Cerebellar cortex (tissue), 1 donor: ENCODE measurements around the gene SRSF8.

Source experiments
- DNase-seq: peaks from one replicate; pipeline ENCODE4 v3.0.0-alpha.2; 2015; ENCODE audit warnings: low spot score

SRSF8 gene

DNA sequence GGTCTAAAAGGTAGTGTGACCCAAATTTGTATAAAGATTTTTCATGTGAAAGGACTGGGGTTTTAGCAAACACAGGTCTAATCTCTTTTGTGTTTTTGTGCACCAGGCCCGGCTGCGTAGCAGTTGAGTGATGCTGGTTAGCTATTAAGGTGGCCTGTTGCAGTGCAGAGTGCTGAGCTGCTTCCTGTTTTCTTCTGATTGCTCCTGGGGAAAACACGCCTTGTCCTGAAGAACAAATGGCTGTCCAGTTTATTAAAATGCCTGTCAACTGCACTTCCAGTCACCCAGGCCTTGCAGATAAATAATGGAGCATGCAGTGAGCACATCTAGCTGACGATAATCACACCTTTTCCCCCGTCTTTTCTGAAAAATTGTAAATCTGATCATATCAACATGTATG lies 1.8 kb downstream of the SRSF8 start:
- DNase-seq = peak; percentile 98

DNA sequence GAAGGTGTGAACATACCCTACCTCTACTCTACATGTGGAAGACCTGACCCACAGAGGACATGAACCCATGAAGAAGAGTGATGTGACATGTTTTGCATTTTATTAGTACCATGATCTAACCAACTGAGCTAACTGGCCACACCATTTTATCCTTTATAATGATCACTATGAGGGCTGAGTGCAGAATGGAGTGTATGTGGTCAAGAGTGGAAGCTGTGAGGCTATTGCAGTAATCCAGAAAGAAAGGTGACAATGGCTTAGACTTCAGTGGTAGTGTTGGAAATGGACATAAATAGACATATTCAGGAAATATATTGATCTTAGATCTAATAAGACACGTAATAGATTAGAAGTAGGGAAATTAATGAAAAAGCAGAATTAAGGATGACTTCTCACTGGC lies 3.8 kb downstream of the SRSF8 start:
- DNase-seq = no peak

DNA sequence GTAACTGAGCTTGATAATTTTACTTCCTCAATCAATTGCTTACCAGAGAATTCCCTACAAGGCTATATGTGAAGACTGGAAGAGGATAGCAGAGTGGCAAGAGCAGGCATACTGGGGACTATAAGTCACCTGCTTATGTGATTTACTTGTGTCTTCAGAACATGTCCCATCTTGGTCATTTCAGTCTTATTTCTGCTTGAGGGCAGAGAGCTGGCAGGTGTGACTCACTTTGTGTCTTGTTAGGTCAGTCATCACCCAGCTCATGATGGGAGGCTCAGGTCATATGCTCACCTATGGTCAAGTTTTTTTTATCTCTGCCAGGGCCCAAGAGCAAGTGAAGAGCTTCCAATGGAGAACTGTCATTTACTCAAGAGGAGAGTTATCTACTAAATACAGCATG lies 6.2 kb downstream of the SRSF8 start:
- no peak for DNase-seq

DNA sequence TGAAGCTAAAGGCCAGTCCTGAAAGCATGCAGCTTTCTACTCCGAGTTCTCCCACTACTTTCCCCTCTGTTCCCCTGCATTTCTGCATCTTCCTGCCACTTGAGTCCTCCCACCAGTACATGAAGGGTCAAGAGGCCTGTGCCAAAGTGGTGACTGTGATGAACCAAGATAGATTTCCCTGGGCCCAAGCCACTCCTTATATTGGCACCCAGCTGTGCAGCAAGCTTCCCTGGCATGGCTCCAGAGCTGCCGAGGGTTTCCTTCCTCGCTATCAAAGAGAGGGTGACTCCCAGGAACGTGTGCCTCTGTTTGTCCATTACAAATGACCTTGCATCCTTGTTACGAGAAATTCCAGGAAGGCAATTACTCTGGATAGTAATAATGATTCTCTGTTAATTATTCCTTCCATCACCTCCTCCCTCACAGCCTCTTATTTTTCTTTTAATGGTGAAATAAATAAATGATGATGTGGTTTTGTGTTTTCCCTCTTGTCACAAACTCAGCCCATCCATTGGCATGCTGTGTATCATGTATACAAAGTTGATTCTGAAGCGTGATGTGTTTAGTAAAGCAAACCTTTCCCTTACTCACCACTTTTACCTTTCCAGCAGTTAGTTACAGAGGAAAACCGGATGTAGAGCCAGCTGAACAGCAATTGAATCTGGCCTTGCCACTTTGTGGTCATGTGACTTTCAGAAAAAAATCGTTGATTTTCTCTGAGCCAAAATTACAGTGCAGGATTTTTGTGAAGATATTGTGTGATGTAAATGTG lies 8.3 kb downstream of the SRSF8 start:
- DNase-seq = no peak

DNA sequence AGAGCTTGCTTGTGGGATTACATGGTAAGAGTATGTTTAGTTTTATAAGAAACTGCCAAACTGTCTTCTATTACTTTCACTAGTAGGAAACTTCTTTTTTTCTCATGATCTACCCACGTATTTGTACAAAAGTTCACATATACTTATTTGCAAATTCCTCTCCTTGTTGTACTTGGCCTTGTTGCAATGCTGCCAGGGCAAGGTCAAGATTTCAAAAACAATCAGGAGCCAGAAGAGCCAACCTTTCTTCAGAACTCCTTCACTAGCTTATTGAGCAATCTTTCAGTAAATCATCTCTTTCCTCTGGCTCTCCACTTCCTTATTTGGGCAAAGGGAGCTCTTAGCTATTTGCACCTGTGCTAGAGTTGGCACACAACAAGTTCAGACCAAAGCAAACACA lies 9.7 kb downstream of the SRSF8 start:
- no peak for DNase-seq

DNA sequence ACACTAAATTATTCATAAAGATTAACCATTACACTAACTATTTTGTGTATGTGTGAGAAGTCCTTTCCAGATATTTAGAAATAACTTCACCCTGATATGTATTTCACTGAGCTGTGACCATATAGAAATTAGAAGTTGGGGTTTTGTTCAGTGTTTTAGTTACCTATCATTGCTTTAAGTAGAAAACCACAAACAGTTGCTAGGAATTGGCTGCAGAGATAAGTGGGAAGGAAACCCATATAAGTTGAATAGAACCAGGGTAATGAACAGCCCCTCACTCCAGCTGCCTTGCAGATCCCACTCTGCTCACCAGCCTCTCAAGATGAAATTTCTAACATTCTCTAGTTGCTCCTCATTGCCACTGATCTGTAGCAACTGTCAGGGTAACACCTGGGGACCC lies 10.3 kb downstream of the SRSF8 start:
- no peak for DNase-seq

DNA sequence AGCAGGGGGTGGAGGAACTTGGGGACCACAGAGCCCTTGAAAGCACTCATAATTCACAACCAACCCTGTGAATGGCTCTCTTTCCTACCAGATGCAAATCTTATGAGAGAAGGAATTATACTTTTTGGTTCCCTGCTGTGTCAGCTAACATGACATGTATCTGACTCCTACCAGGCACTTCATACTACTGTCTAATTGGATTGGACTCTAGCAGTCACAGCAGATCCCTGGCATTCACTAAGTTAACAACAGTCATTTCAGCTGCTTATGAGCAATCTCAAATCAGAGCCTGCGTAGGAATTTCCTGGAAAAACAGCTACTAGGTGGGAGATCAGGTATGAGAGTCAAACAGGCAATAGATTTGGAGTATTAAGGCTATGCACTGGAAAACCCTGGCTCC lies 11.8 kb downstream of the SRSF8 start:
- no peak for DNase-seq

DNA sequence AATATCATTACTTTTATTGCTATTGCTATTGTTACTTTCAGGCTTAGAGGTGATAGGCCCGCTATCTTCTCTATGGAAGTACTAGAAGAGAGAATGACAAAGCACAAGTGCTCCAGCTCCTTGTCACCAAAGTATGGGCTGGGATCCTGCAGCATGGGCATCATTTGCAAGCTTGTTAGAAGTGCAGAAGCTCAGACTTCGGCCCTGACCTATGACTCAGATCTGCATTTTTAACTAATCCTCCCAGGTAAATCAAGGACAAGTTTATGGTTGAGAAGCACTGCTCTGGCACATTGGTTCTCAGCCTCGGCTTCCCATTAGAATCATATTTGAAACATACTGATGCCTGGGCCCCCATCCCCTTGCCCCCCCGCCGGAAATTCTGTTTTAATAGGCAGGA lies 14.3 kb downstream of the SRSF8 start:
- DNase-seq = no peak

DNA sequence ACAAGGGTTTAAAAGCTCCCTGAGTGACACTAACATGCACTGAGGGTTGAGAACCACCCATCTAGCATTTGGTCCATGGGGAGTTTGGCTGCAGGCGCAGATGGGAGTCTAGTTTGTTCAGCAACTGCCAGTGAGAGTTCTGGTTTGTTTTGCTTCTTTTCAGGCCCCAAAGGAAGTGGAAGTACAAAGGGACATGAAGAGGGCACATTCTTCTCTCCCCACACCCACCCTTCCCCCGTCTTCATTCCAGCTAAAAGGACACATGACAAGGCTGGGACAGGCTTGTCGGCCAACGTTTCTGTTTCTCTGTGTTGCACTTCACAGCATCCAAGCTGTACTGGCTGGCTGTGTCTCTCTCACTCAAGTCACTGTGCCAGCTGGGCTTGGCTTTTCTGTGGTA lies 14.7 kb downstream of the SRSF8 start:
- DNase-seq = no peak

DNA sequence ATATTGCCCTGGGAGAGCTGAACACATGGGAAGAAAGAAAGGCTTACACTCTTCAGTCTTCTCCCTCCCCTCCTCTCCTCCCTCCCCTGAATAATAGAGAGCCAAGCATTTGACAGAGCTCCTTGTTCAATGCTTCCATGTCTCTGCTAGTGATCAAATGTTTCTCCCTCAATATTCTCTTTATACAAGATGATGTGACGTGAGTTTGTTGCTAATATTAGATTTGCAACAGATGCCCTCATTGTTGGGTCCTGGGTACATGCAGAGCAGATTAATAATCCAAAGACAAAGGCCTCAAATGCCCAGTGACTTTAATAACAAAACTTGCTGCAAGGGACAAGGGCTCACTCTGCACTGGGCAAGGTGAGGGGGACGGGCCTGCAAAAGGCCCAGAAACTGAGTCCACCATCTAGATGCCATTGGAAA lies 15.9 kb downstream of the SRSF8 start:
- no peak for DNase-seq

DNA sequence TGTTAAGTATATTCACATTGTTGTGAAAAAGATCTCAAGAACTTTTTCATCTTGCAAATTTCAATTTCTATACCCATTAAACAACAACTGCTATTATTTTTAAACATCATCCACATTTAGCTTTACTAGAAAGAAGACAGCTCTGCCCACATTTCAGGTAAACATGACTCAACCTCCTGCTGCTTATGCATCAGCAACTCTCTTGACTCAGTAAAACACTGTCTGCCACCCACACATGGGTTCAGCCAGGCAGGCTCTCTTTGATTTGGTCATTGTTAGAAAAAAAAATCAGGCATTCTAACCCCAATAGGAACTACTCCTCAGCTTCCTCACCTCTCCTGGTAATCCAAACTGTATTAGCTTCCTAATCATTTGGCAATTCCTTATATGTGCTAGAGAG lies 17.8 kb downstream of the SRSF8 start:
- DNase-seq = no peak

DNA sequence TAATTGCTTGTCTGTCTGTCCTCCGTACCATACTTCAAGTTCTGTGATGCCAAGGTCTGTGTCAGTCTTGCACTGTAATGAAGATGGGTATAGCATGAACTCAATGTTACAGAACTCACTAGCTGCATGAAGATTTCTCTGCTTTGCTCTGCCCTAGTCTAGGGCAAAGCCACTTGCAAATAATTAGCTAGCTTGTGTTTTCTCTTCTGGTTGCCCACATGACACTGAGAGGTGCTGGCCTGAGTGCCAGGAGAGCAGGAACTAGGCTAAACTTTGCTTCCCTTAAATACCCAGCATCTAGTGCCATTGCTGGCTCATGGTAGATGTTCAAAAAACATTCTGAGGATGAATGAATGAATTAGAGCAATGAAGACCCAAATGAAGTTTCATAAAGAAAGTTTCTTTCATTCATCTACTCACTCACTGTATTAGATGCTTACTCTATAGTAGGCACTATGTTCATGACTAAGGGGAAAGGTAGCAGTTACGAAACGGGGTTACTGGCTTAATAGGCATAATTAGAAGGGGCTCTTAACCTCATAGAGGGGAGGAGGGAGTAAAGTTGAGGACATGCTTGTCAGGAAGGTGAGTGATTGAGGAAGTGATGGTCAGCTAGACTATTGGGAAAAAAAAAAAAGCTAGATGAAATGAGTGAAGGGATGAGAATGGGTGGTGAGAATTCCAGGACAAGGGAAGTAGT lies 18.5 kb downstream of the SRSF8 start:
- DNase-seq = no peak

DNA sequence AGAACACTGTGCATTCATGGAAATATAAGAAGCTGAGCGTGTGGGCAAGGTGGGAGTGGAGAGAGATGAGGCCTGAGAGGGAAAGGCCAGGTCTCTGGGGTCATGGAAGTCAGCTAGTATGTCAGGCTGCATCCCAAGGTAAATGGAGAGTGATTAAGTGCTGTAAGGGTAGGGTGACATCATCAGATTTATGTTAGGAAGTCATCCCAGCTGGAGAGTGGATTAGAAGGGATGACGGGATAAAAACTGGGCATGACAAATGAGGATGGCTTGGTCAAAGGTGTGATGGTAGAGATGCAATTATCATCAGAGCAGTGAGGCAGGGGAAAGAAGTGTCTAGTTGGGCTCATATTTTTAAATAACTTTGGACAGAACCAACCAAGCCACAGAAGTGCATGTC lies 19.4 kb downstream of the SRSF8 start:
- no peak for DNase-seq

DNA sequence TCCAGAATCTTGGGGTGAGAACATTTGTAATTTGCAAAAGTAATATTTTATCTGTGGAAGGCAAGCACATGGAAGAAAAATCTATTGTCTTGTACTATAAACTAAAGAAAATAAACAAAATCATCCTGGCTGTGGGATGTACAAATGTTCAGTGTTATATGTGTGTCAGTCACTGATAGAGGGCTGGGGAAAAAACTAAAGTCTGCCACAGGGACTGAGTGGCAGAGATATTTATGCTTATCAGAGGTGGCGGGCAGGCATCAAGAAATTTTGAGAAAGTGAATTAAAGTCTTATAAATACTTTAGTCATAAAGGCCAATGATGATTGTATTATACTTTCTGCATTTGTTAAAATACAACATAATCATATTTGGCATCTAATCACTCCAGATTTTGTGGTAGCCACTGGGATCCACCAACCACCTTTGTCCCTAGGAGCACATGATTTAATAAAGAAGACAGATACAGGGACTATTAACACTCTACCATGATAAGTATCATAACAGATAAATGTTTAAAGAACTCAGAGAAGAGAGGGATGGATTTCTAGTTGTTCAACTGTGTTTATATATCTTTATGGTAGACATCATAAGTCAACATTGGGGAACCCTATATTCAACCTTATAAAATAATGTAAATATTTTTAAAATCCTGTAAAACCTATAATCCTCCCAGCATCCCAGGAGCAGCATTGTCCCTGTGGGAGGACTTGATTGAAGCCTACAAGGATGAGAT lies 20.3 kb downstream of the SRSF8 start:
- DNase-seq = no peak

DNA sequence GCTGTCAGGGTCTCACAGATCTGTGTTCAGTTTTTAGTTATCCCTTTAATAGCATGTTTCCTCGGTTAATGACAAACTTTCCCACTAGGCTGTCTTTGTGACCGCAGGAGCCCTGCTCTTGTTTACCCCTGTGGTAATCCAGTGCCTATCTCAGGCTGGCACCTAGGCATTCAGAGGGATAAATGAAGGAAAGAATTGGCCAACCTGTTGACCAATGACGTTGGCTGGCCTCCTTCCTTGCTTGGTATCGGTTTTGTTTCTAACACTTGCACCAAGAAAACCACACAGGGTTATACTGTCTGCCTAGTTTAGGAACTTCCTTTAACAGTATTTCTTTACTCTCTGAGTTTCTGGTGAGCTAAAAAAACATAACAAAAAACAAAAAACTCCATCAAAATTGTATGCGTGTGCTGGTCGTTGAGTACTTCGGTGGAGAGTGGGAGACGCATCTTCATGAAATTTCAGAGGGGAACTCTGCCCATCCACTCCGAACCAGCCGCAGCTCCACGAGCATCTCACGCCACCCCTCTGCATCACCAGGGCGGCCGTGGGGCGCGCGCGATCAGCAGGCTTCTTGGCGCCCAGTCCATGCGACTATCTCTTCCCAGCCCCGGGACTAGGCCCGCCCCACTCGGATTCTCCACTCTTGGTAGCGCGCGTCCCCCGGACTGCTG lies 22.4 kb downstream of the SRSF8 start:
- peak; percentile 50 for DNase-seq

DNA sequence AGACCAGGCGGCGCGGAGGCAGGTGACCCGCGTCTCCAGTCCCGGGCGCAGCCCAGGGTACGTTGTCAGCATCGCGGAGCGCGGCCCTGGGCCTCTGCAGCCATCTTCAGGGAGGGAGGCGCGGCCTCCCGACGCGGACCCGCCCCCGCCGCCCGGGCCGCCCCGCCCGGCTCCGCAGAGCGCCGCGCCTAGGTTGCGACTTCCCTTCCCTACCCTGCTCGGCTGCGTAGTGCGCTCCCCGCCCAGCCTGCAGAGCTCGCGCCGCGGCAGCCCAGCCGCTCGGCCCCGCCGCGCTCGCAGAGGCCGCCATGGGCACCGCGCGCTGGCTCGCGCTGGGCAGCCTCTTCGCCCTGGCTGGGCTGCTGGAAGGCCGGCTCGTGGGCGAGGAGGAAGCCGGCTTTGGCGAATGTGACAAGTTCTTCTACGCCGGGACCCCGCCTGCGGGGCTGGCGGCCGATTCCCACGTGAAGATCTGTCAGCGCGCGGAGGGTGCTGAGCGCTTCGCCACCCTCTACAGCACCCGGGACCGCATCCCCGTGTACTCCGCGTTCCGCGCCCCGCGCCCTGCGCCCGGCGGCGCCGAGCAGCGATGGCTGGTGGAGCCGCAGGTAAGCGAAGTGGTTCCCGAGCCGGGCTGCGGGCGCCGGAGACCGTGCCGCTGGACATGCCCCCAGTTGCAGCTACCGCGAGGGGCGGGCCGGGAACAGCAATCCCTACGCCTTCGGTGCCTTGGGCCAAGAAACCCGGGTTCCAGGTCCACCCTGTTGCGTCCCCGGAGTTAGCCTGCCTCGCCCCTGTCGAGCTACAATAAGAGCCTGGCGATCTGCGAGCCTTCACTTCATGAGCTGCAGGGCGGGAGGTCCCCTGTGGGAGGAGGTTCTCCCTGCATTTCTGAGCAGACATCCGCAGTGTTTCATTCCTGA lies 23.2 kb downstream of the SRSF8 start, which contains the start of gene ENDOD1:
ENDOD1 (plus strand) TSS at position 227 of the 923 bp plus-strand sequence; CDS start at position 309, 82 bp downstream.
- peak; percentile 78 for DNase-seq

DNA sequence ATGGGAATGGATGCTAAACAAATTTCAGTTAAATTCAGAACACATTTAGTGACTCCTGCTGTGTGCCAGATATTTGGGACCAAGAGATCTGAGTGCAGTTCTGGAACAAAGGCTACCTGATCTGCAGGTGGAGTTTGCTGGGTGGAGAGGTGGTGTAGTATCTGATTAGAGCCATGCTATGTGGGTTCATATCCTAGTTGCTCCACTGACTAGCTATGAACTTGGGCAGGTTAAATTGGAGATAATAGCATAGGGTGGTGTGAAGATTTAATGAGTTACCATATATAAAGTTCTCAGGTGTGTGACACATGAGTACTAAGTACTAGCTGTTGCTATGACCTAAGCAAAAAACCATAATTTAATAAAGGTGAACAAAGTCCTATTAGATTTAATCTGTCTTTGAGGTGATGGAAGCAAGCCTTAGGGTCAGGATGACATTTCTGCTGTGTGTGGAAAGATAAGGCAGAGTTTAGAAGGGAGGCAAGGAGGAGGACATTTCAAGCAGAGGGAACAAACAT lies 25.0 kb downstream of the SRSF8 start:
- DNase-seq = no peak

DNA sequence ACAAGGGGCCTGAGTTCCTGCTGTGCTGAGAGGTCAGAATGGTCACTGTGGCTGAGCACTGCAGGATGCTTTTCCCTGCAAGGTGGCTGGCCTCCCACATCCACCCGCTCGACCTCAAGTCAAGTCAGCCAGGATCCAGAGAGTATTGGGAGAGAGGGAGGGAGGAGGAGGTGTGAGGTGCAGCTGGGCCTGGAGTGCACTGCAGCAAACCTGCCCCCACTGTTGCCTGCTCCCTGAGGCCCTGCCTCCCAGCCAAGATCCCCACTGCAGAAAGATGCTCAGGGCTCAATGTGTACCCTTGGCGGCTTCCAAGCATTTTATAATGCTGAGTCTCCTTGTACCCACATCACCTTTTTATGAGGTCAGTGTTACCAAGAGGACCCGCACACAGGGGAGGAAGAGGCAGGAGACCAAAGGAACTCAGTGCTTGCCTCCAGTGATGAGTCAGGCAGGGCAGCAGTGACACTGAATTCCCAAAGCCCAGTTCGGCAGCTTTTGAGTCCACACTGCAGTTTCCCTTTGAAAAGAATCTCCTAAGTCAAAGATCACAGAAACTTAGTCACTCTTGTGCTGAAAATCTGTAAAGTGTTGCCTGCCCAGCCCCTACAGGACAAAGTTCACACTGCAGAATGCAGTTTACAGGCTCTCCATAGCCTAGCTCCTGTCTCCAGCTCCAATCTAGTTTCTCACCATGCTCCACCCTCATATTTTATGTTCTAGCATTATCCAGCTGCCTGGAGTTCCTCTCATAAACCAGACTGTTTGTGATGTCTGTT lies 26.0 kb downstream of the SRSF8 start:
- peak; percentile 29 for DNase-seq

DNA sequence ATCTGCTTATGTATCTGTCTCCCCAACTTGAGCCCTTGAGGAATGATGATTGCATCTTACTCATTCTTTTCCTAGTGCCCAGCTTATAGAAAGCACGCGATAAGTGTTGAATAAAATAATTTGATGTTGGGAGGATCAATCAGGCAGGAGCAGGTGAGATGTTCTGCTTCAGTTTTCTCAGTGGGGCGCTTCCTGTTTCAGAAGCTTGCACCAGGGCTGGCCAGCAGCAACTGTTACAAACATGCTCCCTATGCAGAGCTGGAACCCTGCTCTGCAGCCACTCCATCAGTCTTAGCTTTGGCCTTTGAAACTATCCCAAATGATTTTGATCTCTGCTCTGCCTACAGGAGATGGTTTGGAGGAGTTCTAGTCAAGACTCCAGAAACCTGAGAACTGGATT lies 26.8 kb downstream of the SRSF8 start:
- no peak for DNase-seq
